Natural killer cell (primary cell): Measurements from ENCODE around the gene EPC1. TPM values are rescaled to one million over a fixed set of nuclear protein-coding genes. Genes with fewer than 3 reads are reported as not detected.
"Not testable (repeated sequence)": the region's sequence is repeated elsewhere in the genome, so short reads cannot be mapped to it uniquely, and the experiment has no call there.

ENCODE experiments used
- ATAC-seq, 3 donors: fragments of 150-1000 bp in 2 of 3; fragments of 200-7000 bp in 1 of 3; cut with Tn5 transposase; 1 replicate in 1 of 3; 2 replicates in 2 of 3; pipeline ENCODE4 v1.10.0; 2021; ENCODE audit warnings: mild to moderate bottlenecking in 2 of 3, moderate library complexity in 2 of 3
- DNase-seq, 2 donors: peaks; one replicate each; pipeline versions ENCODE4 v3.0.0 to v3.0.0-alpha.2; 2013 to 2021; ENCODE audit warnings: mixed read lengths in 1 of 2
- H3K27ac ChIP-seq: one replicate; pipeline ENCODE4 v1.5.1; 2013; ENCODE audit warnings: mild to moderate bottlenecking, low read length
- H3K27me3 ChIP-seq: one replicate; pipeline ENCODE4 v1.6.1; 2013; ENCODE audit warnings: low read length; ENCODE audit not compliant: control insufficient read depth, insufficient read depth
- H3K36me3 ChIP-seq: one replicate; pipeline ENCODE4 v1.6.1; 2013; ENCODE audit warnings: low read length; ENCODE audit not compliant: control insufficient read depth, insufficient read depth
- H3K4me1 ChIP-seq: one replicate; pipeline ENCODE4 v1.6.1; 2013; ENCODE audit warnings: low read length; ENCODE audit not compliant: control insufficient read depth, insufficient read depth
- H3K4me3 ChIP-seq: one replicate; pipeline ENCODE4 v1.5.1; 2013; ENCODE audit warnings: low read length
- H3K9me3 ChIP-seq: one replicate; pipeline ENCODE4 v1.6.1; 2013; ENCODE audit warnings: low read length; ENCODE audit not compliant: control insufficient read depth, insufficient read depth
- H3K27ac Mint-ChIP-seq, 2 donors: one replicate each; pipeline ENCODE4 v1.8.0; 2022; ENCODE audit warnings: mild to moderate bottlenecking in 2 of 2, mixed read lengths in 2 of 2, moderate library complexity in 1 of 2
- H3K27me3 Mint-ChIP-seq, 2 donors: one replicate each; pipeline ENCODE4 v1.8.0; 2022; ENCODE audit warnings: low read depth in 2 of 2, mixed read lengths in 2 of 2
- H3K36me3 Mint-ChIP-seq: one replicate; pipeline ENCODE4 v1.8.0; 2022; ENCODE audit warnings: mixed read lengths
- H3K4me1 Mint-ChIP-seq, 2 donors: one replicate each; pipeline ENCODE4 v1.8.0; 2022; ENCODE audit warnings: mixed read lengths in 2 of 2
- H3K4me3 Mint-ChIP-seq: one replicate; pipeline ENCODE4 v1.8.0; 2022; ENCODE audit warnings: mild to moderate bottlenecking, moderate library complexity, mixed read lengths
- H3K9me3 Mint-ChIP-seq, 2 donors: one replicate each; pipeline ENCODE4 v1.8.0; 2022; ENCODE audit warnings: mixed read lengths in 2 of 2
- WGBS: methylation state at CpG from one replicate; pipeline ENCODE4 v1.1.7; 2013; ENCODE audit warnings: missing lambda C conversion rate; ENCODE audit not compliant: insufficient coverage; 5-methylcytosine and 5-hydroxymethylcytosine counted together
- intact Hi-C: fragments of 100-400 bp; cut with micrococcal nuclease; formaldehyde crosslinking; loops from one replicate; pipeline ENCODE4 v1.14.2; 2022
- total RNA-seq, 4 donors: library from RNA; stranded (reverse); fragments of 120-200 nt in 1 of 4; gene quantifications; one replicate each; pipeline versions ENCODE4 v1.2.3 to v1.2.4, GENCODE V29; 2013 to 2022
- TF ChIP-seq, protein P1 (sequence below): fragments of 200-600 bp; IDR thresholded peaks from one replicate; pipeline ENCODE4 v1.8.0; 2022; ENCODE audit warnings: antibody characterized with exemption

EPC1 gene
- total RNA-seq, 3 donors from 2014 or later (not counting 1 experiment from before 2014, with no cell fraction given): 155 to 178 (median 161) TPM

DNA sequence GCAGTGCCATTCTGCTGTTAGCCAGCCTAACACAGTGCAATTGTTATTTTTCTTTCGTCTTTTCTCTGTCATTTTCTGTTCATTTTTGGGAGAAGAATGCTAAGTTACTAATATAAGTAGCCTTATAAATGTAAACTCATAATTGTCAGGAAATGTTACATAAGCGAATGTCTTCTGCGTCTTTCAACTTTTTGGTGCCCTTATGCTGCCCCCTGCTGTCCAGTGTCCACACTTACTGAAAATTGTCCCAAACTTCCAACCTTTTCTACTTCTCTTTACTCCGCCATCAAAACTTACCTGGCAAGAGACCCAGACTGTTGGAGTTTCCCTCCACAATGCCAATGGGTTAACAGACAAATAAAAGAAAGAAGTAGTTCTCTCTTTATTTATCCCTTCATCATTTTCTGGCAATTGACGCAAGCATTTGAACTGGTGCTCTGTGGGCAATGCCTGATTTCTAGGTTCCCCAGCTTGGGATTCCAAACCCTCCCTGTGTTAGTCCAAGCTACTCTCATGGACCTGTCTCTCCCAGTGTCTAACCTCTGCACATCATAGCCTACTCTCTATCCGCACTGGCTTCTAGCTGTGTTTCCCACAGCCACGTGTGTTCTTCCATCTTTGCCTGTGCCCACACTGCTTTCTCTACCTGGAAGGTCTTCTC, 21.0 kb upstream of the EPC1 start:
- H3K27ac Mint-ChIP-seq: peak overlapping the region; percentile 32 to 37

DNA sequence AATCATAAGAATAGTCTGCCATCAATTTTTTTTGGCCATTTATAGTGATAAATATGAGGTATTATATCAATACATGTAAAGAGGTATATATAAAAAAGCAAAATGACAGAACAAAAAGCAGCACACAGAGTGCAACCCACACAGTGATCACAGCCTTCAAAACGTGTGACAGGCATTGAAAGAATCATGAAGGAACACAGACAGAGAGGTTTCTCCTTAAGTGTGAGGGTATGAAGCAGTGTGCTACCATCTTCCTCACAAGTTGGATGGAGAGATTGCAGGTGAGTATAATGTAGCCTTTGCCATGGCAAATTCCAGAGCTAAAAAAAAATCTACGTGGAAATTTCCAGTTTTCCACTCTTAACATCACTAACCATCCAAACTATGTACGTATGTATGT, 19.6 kb upstream of the EPC1 start:
- no peaks in the 10 kb centered on the region for H3K27me3 Mint-ChIP-seq
- TF ChIP-seq, protein P1, sequence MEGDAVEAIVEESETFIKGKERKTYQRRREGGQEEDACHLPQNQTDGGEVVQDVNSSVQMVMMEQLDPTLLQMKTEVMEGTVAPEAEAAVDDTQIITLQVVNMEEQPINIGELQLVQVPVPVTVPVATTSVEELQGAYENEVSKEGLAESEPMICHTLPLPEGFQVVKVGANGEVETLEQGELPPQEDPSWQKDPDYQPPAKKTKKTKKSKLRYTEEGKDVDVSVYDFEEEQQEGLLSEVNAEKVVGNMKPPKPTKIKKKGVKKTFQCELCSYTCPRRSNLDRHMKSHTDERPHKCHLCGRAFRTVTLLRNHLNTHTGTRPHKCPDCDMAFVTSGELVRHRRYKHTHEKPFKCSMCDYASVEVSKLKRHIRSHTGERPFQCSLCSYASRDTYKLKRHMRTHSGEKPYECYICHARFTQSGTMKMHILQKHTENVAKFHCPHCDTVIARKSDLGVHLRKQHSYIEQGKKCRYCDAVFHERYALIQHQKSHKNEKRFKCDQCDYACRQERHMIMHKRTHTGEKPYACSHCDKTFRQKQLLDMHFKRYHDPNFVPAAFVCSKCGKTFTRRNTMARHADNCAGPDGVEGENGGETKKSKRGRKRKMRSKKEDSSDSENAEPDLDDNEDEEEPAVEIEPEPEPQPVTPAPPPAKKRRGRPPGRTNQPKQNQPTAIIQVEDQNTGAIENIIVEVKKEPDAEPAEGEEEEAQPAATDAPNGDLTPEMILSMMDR: no peak
- H3K36me3 Mint-ChIP-seq: no peaks in the 10 kb centered on the region
- no peaks in the 10 kb centered on the region for H3K9me3 Mint-ChIP-seq
- intact Hi-C loops: no loop called here
- H3K4me1 Mint-ChIP-seq: peaks cover 29 to 37% of the 10 kb centered on the region in 2 donors
- Histone ChIP-seq H3K36me3 (peaks cover 6% of the 10 kb centered on the region), H3K27ac (no peak overlapping the region), H3K4me3 (no peak overlapping the region), H3K27me3 (no peaks in the 10 kb centered on the region), H3K9me3 (no peaks in the 10 kb centered on the region), H3K4me1 (peaks cover 7% of the 10 kb centered on the region)
- DNase-seq (no peak), ATAC-seq (peak in 1 of 3 donors; percentile 32)
- H3K27ac Mint-ChIP-seq: no peak overlapping the region
- no peak overlapping the region for H3K4me3 Mint-ChIP-seq
- WGBS: 40% methylated on average over 1 of the region's 3 CpGs

More for the DNA sequence above, 21.0 kb upstream of the EPC1 start:
- H3K36me3 Mint-ChIP-seq: no peaks in the 10 kb centered on the region
- TF ChIP-seq, protein P1: peak; percentile 93
- Histone ChIP-seq H3K9me3 (no peaks in the 10 kb centered on the region), H3K27ac (no peak overlapping the region), H3K27me3 (no peaks in the 10 kb centered on the region), H3K36me3 (peaks cover 6% of the 10 kb centered on the region), H3K4me3 (no peak overlapping the region), H3K4me1 (no peaks in the 10 kb centered on the region)
- H3K9me3 Mint-ChIP-seq: no peaks in the 10 kb centered on the region
- intact Hi-C loops: loop anchor here (1.0 kb wide), 2 partner anchors 112 to 177 kb away; no protein-coding TSS in a partner anchor
- ATAC-seq (peak; percentile 81 to 82 (median 81)), DNase-seq (peak; percentile 60 to 91)
- H3K27me3 Mint-ChIP-seq: no peaks in the 10 kb centered on the region
- peak overlapping the region; percentile 63 for H3K4me3 Mint-ChIP-seq
- WGBS: 53% methylated on average over 6 of the region's 7 CpGs
- peaks cover 21 to 32% of the 10 kb centered on the region in 2 donors for H3K4me1 Mint-ChIP-seq

DNA sequence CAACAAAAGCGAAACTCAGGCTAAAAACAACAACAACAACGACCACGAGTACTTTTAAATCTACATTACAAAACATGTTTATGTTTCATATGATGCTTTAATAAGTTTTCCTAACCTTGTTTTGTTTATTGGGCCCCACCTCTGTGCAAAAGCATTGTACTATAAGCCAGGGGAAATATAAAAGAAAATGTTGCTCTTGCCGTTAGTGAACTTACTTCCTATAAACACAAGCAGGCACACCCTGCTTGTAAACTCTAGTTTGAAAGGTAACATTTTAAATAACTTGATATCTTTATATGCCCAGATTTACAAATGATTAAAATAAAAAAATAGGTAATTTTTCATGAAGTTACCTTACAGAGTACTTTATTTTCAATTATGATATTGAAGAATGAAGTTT, 19.2 kb upstream of the EPC1 start:
- Histone ChIP-seq H3K36me3 (peaks cover 5% of the 10 kb centered on the region), H3K4me3 (no peak overlapping the region), H3K9me3 (no peaks in the 10 kb centered on the region), H3K27me3 (no peaks in the 10 kb centered on the region), H3K4me1 (peaks cover 7% of the 10 kb centered on the region), H3K27ac (no peak overlapping the region)
- H3K36me3 Mint-ChIP-seq: no peaks in the 10 kb centered on the region
- TF ChIP-seq, protein P1: no peak
- H3K4me3 Mint-ChIP-seq: no peak overlapping the region
- no peak overlapping the region for H3K27ac Mint-ChIP-seq
- DNase-seq (no peak), ATAC-seq (no peak)
- H3K27me3 Mint-ChIP-seq: no peaks in the 10 kb centered on the region
- H3K4me1 Mint-ChIP-seq: peaks cover 33 to 42% of the 10 kb centered on the region in 2 donors
- WGBS: 80% methylated on average over 1 of the region's 4 CpGs
- H3K9me3 Mint-ChIP-seq: no peaks in the 10 kb centered on the region
- intact Hi-C loops: no loop called here

DNA sequence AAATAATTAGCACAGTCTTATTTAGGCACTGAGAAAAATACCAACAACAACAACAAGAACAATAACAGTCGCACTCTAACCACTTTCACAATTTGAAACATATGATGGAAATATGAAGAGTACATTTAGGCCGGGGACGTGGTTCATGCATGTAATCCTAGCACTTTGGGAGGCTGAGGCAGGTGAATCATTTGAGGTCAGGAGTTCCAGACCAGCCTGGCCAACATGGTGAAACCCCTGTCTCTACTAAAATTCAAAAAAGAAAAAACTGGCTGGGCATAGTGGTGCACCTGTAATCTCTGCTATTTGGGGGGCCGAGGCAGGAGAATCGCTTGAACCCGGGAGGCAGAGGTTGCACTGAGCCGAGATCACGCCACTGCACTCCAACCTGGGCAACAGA, 18.4 kb upstream of the EPC1 start:
- H3K9me3 Mint-ChIP-seq, H3K4me3 Mint-ChIP-seq, DNase-seq, H3K36me3 ChIP-seq, ATAC-seq, H3K4me1 ChIP-seq, intact Hi-C loops, H3K27me3 Mint-ChIP-seq, H3K27me3 ChIP-seq, H3K4me3 ChIP-seq, H3K27ac ChIP-seq, H3K36me3 Mint-ChIP-seq, H3K9me3 ChIP-seq: not testable (repeated sequence)
- Mint-ChIP-seq H3K27ac (peak overlapping the region in 1 of 2 donors; percentile 36), H3K4me1 (peaks cover 36 to 46% of the 10 kb centered on the region in 2 donors)
- 93% methylated on average over 7 of the region's 8 CpGs for WGBS
